Ramos (cell line): ENCODE results near the gene SLC37A1.

Experiments
- in situ Hi-C: fragments of 300-500 bp; cut with MboI; formaldehyde crosslinking; loops from one replicate; pipeline ENCODE4 v1.14.3; 2022; ENCODE audit warnings: low sequenced_read_pairs; ENCODE audit not compliant: unreplicated experiment

The SLC37A1 gene

GRCh38 chr21:42500225-42500624, 13.4 kb upstream of the SLC37A1 start:
- in situ Hi-C loops: no loop called here

DNA sequence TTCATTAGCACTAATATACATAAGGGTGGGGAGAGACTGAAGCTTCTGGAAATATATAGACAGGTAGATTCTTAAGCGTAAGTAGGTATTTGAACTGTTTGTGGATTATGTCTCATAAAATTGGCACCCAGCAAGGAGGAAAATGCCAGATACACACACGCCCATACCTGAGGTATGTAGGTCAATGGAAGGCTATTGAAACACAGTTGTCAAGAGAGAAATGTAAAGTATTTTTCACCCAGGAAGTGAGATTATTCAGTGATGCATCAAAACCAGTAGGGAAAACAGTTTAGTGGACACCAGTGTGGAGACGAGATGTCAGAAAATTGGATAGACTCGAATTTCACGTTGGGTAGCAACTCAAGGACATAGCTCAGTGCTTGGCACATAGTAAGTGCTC, 12.9 kb upstream of the SLC37A1 start:
- in situ Hi-C loops: no loop called here

DNA sequence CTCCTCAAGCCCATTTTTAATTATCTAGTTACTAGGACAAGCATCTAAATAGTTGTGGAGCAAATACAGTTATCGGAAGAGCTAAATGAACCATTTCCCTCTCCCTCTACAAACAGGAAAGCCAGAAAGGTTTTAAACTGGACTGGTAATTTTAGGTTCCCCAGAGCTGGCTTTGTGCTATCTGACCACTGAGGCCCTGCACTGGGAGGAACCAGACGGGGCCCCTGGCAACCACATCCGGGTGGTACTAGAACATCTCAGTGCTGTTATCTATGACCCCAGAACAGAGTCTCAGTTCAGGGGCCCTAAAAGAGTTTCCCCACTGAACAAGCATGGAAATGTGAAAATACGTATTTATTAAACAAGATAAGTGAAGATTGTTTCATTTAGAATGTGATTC, 9.9 kb upstream of the SLC37A1 start:
- in situ Hi-C loops: no loop called here

DNA sequence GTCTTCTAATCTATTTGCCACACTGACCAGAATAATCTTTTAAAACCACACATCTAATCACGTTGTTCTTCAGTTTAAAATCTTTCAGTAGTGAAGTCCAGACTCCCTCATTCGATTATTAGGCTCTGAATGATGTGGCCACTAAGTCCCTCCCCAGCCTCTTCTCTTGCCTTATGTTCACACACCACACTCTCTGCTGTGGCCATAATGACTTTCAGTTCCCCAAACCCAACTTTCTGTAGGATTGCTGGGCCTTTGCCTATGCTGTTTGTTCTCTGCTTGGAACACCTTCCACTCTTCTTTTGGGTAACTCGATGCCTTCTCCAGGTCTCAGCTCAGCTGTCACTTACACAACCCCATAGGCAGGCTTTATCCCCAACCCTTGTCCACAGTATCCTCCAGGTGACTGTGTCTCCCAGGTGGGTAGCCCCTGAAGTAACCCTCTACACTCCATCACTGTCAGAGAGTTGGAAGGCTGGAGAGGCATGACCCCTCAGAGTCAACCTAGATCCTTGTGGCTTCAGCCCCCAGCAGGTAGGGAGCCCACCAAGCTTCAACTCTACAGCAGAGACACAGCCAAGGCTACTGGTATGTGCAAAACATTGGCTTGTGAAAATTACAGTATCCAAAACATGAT, 8.4 kb upstream of the SLC37A1 start:
- in situ Hi-C loops: no loop called here

DNA sequence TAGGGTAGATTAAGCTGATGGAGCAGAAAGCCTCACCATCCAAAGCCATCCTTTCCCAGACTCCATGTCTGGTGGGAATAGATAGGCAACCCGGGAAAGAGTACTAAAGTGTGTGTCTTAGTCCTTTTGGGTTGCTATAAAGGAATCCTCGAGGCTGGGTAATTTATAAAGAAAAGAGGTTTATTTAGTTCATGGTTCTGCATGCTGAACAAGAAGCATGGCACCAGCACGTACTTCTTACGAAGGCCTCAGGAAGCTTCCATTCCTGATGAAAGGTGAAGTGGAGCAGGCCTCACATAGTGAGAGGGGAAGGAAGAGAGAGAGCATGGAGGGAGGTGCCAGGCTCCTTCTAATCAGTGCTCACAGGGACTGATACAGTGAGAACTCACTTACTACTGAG, 6.2 kb upstream of the SLC37A1 start:
- in situ Hi-C loops: no loop called here

- in situ Hi-C loops: no loop called here
Observed at GRCh38 chr21:42508371-42508770, 5.3 kb upstream of the SLC37A1 start.

DNA sequence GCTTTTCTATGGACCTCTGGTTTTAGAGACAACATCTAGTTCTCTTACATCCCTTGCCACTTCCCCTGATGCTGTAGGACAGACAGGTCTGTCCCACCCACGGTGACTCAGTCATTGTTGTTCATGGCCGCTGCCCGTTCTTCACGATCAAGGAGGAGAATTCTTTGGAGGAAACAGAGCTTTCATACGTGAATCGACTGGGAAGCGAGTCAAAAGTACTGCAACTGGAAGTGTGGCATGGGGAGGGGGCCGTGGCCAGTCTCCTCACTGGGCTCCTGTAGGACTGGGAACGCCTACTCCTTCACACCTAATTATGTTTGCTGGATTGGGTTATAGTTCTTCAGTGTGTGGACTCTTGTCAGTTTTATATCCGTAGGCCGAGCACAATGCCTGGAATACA, 4.4 kb upstream of the SLC37A1 start:
- in situ Hi-C loops: no loop called here

DNA sequence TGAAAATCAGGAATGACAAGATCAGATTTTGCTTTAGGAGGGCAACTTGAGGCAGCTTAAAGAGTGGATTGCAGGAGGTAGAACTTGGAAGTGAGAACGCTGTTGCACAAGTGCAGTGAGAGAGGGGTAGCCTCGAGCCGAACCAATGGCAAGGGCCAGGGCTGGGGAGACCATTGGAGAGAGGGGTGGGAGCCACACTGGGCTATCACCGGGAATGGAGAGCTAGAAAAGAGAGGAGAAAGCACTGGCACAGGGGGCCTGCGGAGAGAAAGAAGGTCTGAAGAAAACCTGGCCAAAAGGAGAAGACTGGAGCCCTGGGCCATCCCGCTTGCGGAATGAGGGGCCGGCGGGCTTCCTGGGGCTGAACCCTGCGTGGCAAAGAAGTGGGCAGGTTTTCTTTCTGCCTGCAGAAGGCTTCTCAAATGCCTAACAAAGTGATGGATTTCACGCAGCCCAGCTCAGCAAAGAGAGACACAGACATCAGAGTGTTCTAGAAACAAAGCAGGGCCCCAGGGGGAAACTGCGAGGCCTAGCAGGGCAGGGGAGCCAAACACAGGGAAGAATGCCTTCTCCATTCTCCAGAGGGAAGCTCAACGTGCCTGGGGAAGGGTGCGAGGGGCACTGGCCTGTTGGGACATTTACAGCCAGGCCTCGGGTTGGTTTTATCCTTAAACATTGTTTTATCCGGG, 1.2 kb upstream of the SLC37A1 start:
- in situ Hi-C loops: no loop called here

- in situ Hi-C loops: no loop called here
Observed at GRCh38 chr21:42513985-42514882, 582 bp downstream of the SLC37A1 start.

- in situ Hi-C loops: no loop called here
Observed at GRCh38 chr21:42514883-42515228, 1.2 kb downstream of the SLC37A1 start.

GRCh38 chr21:42515708-42516502, 2.3 kb downstream of the SLC37A1 start:
- in situ Hi-C loops: no loop called here

DNA sequence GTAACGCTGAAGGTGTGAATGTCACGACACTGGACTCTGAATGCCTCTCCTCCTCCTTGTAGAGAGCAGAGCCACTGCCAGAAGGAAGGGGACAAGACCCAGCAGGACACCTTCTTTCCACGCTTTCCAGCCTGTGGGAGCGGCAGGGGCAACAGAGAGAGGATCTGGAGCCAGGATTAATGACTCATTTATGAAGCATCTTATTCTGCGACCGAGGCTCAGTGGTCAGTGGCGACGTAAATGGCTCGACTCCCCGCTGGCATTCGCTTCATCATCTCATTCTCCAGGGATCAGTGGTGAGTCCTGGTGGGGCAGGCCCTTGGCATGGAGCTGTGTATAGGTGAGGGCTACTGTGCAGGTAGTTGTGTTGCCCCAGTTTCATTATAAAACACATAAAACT, 4.6 kb downstream of the SLC37A1 start:
- in situ Hi-C loops: no loop called here

- in situ Hi-C loops: no loop called here
Observed at GRCh38 chr21:42518626-42519025, 5.0 kb downstream of the SLC37A1 start.

- in situ Hi-C loops: no loop called here
Observed at GRCh38 chr21:42520628-42521253, 7.1 kb downstream of the SLC37A1 start.

GRCh38 chr21:42521384-42521783, 7.7 kb downstream of the SLC37A1 start:
- in situ Hi-C loops: no loop called here

DNA sequence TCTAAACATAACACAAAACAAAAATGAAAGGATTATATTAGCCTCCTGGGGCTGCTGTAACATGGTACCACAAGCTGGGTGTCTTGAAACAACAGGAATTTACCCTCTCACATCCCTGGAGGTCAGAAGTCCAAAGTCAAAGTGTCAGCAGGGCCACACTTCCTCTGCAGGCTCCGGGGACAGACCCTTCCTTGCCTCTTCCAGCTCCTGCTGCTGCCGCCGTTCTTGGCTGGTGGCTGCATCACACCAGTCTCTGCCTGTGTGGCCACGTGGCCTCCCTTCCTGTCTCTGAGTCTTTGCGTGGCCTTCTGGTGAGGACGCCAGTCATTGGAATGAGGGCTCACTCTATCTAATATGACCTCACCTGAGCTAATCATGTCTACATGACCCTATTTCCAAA, 8.2 kb downstream of the SLC37A1 start:
- in situ Hi-C loops: no loop called here

DNA sequence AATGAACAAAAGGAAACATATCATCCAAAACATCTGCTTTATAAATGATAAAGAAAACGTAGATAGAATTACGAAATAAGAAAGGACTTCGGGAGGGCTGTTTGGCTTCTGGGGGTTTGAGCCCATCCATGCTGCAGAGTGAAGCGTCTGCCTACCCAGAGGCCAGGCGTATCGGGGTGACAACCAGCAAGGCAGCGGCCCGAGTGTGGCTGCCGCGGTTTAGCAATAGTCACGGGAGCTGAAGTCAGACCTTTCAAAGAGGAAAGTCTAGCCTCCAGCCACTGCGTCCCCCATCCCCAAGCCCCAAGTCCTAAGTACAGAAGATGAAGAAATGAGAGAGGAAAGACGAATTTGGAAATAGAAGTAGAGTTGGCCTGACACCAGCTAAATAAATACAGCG, 8.6 kb downstream of the SLC37A1 start:
- in situ Hi-C loops: no loop called here

GRCh38 chr21:42522771-42523170, 9.1 kb downstream of the SLC37A1 start:
- in situ Hi-C loops: no loop called here

GRCh38 chr21:42523211-42523610, 9.6 kb downstream of the SLC37A1 start:
- in situ Hi-C loops: no loop called here

DNA sequence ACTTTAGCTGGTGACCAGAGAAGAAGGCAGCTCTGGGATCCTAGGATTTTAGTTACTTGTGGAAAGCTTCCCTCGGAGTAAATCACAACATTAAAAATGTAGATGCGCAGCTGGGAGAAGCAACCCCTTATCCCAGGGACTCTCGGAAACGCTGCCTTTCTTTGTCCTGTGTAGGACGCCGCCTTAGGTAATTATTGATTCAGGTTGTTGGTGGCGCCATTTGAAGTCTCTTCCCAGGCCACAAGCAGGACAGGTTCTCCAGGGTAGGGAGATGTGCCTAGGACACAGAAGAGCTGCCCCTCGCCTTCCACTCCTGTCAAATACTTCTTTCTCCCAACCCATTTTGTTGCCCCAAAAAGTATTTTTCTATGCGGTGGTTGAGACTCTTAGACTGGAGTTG, 10.3 kb downstream of the SLC37A1 start:
- in situ Hi-C loops: no loop called here
